ENCODE results near the gene MMP28. TPM values are rescaled to one million over a fixed set of nuclear protein-coding genes. Genes with fewer than 3 reads are reported as not detected.
"Not testable (repeated sequence)": the region's sequence is repeated elsewhere in the genome, so short reads cannot be mapped to it uniquely, and the experiment has no call there.

MMP28 gene
- total RNA-seq, 1 experiment from 2014 or later, result 2.8 TPM

- intact Hi-C loops (cut with micrococcal nuclease; ENCODE audit: unreplicated experiment), result no loop called here
- POLR2A ChIA-PET (ENCODE audit: unreplicated experiment), result no interaction called here
- Histone ChIP-seq H2AFZ (no peak within 1 kb of the TSS), H3F3A (ENCODE audit: insufficient read depth, low read depth) (no peaks in the 10 kb centered on the region), H3K27me3 (ENCODE audit: insufficient read depth, low read depth) (peaks cover 4% of the 10 kb centered on the region; the same call in 1 of the 2 replicates), H3K4me1 (replicated peaks; ENCODE audit: insufficient read depth) (no peaks in the 10 kb centered on the region), H3K9me3 (ENCODE audit: insufficient read depth, low read depth) (no peaks in the 10 kb centered on the region), H4K20me1 (ENCODE audit: insufficient read depth) (no peaks in the 10 kb centered on the region), H3K79me2 (ENCODE audit: low read depth) (no peaks in the 10 kb centered on the region), H3K9me2 (ENCODE audit: insufficient read depth) (no peaks in the 10 kb centered on the region), H3K4me3 (no peak within 1 kb of the TSS), H3K4me2 (no peak within 1 kb of the TSS), H3K27ac (no peak within 1 kb of the TSS), H3K36me3 (ENCODE audit: low read depth) (no peaks in the 10 kb centered on the region)
- TF ChIP-seq CTCF (conservative IDR thresholded peaks at IDR 0.05) (no peak), EZH2 (IDR thresholded peaks at IDR 0.05; ENCODE audit: low read depth) (no peak)
- no peak for DNase-seq
- BruUV-seq (replicated peaks), result no TSS peak
- CTCF ChIA-PET, result no interaction called here
These were observed 42.3 kb downstream of the MMP28 start, which contains the start of gene GAS2L2 for GRCh38 chr17:35752945-35753764. Gene GAS2L2 (minus strand): TSS chr17:35753239. CDS start chr17:35752850, 389 bp downstream.

- Histone ChIP-seq H3K4me2 (no peak overlapping the region), H2AFZ (no peak overlapping the region)
These were observed 43.0 kb downstream of the MMP28 start for GRCh38 chr17:35752471-35752870.

GRCh38 chr17:35751541-35751940 is 43.9 kb downstream of the MMP28 start:
- H3K27ac ChIP-seq; H3K4me1 ChIP-seq (replicated peaks; ENCODE audit: insufficient read depth); H3K36me3 ChIP-seq (ENCODE audit: low read depth); H3K9me3 ChIP-seq (ENCODE audit: insufficient read depth, low read depth); H3K27me3 ChIP-seq (ENCODE audit: insufficient read depth, low read depth); CTCF ChIA-PET; H3K9me2 ChIP-seq (ENCODE audit: insufficient read depth); H2AFZ ChIP-seq; DNase-seq; H4K20me1 ChIP-seq (ENCODE audit: insufficient read depth); H3K4me3 ChIP-seq; intact Hi-C loops (cut with micrococcal nuclease; ENCODE audit: unreplicated experiment); BruUV-seq (replicated peaks); H3F3A ChIP-seq (ENCODE audit: insufficient read depth, low read depth); H3K79me2 ChIP-seq (ENCODE audit: low read depth); H3K4me2 ChIP-seq: not testable (repeated sequence)
- POLR2A ChIA-PET (ENCODE audit: unreplicated experiment), result interaction anchor here (0.9 kb wide), 1 partner anchor 788 kb away, joined by 17 read pairs; no protein-coding TSS in a partner anchor

More at GRCh38 chr17:35752471-35752870, 43.0 kb downstream of the MMP28 start:
- Histone ChIP-seq H3K9me2 (ENCODE audit: insufficient read depth) (no peaks in the 10 kb centered on the region), H3K9me3 (ENCODE audit: insufficient read depth, low read depth) (no peaks in the 10 kb centered on the region), H3K27ac (no peak overlapping the region), H3K4me1 (replicated peaks; ENCODE audit: insufficient read depth) (no peaks in the 10 kb centered on the region), H3K4me3 (no peak overlapping the region), H3K27me3 (ENCODE audit: insufficient read depth, low read depth) (peaks cover 4% of the 10 kb centered on the region; the same call in 1 of the 2 replicates), H3K36me3 (ENCODE audit: low read depth) (no peaks in the 10 kb centered on the region), H3K79me2 (ENCODE audit: low read depth) (no peaks in the 10 kb centered on the region), H4K20me1 (ENCODE audit: insufficient read depth) (no peaks in the 10 kb centered on the region), H3F3A (ENCODE audit: insufficient read depth, low read depth) (no peaks in the 10 kb centered on the region)
- ChIA-PET CTCF (no interaction called here), POLR2A (ENCODE audit: unreplicated experiment) (no interaction called here)
- no peak for TF ChIP-seq EZH2 (IDR thresholded peaks at IDR 0.05; ENCODE audit: low read depth)
- no peak for TF ChIP-seq CTCF (conservative IDR thresholded peaks at IDR 0.05)
- no TSS peak for BruUV-seq (replicated peaks)
- intact Hi-C loops (cut with micrococcal nuclease; ENCODE audit: unreplicated experiment), result no loop called here
- DNase-seq, result peak in 1 of 2 experiments; percentile 38
